ENCODE measurements around the gene CRADD.

The CRADD gene

GRCh38 chr12:93713060-93713459 is 35.9 kb downstream of the CRADD start:
- Histone ChIP-seq H3K27me3 (ENCODE audit: control insufficient read depth in 5 of 5, insufficient read depth in 4 of 5, low read length in 5 of 5) (no peaks in the 10 kb centered on the region), H3K36me3 (ENCODE audit: control insufficient read depth in 5 of 5, insufficient read depth in 5 of 5, low read length in 5 of 5) (no peaks in the 10 kb centered on the region), H3K27ac (ENCODE audit: low read depth, low read length) (no peak overlapping the region), H3K9me3 (ENCODE audit: control insufficient read depth in 5 of 5, low read length in 5 of 5) (peaks cover 4 to 13% (median 10%) of the 10 kb centered on the region in 5 donors), H3K9ac (ENCODE audit: low read length in 5 of 5) (no peak overlapping the region), H3K4me3 (ENCODE audit: low read depth in 1 of 5, low read length in 5 of 5) (no peak overlapping the region), H3K4me1 (ENCODE audit: control insufficient read depth in 5 of 5, insufficient read depth in 5 of 5, low read length in 5 of 5) (peaks cover 0 to 5% (median 5%) of the 10 kb centered on the region in 5 donors)

GRCh38 chr12:93713800-93714199 is 36.6 kb downstream of the CRADD start:
- H3K27ac ChIP-seq (ENCODE audit: low read depth, low read length) = peak overlapping the region; percentile 12
- no peak overlapping the region for H3K4me3 ChIP-seq (ENCODE audit: low read depth in 1 of 5, low read length in 5 of 5)
- H3K36me3 ChIP-seq (ENCODE audit: control insufficient read depth in 5 of 5, insufficient read depth in 5 of 5, low read length in 5 of 5) = no peaks in the 10 kb centered on the region
- peaks cover 0 to 5% (median 5%) of the 10 kb centered on the region in 5 donors for H3K4me1 ChIP-seq (ENCODE audit: control insufficient read depth in 5 of 5, insufficient read depth in 5 of 5, low read length in 5 of 5)
- no peak overlapping the region for H3K9ac ChIP-seq (ENCODE audit: low read length in 5 of 5)
- H3K9me3 ChIP-seq (ENCODE audit: control insufficient read depth in 5 of 5, low read length in 5 of 5) = peaks cover 4 to 13% (median 10%) of the 10 kb centered on the region in 5 donors
- H3K27me3 ChIP-seq (ENCODE audit: control insufficient read depth in 5 of 5, insufficient read depth in 4 of 5, low read length in 5 of 5) = no peaks in the 10 kb centered on the region

GRCh38 chr12:93714382-93714781 is 37.2 kb downstream of the CRADD start:
- no peaks in the 10 kb centered on the region for H3K27me3 ChIP-seq (ENCODE audit: control insufficient read depth in 5 of 5, insufficient read depth in 4 of 5, low read length in 5 of 5)
- H3K4me3 ChIP-seq (ENCODE audit: low read depth in 1 of 5, low read length in 5 of 5) = peak overlapping the region in 1 of 5 donors; percentile 12
- peaks cover 4 to 11% (median 6%) of the 10 kb centered on the region in 5 donors for H3K9me3 ChIP-seq (ENCODE audit: control insufficient read depth in 5 of 5, low read length in 5 of 5)
- H3K4me1 ChIP-seq (ENCODE audit: control insufficient read depth in 5 of 5, insufficient read depth in 5 of 5, low read length in 5 of 5) = peaks cover 0 to 5% (median 5%) of the 10 kb centered on the region in 5 donors
- H3K27ac ChIP-seq (ENCODE audit: low read depth, low read length) = peak overlapping the region; percentile 12
- H3K36me3 ChIP-seq (ENCODE audit: control insufficient read depth in 5 of 5, insufficient read depth in 5 of 5, low read length in 5 of 5) = no peaks in the 10 kb centered on the region
- H3K9ac ChIP-seq (ENCODE audit: low read length in 5 of 5) = no peak overlapping the region

- H3K9ac ChIP-seq (ENCODE audit: low read length in 5 of 5) = no peak overlapping the region
- no peaks in the 10 kb centered on the region for H3K36me3 ChIP-seq (ENCODE audit: control insufficient read depth in 5 of 5, insufficient read depth in 5 of 5, low read length in 5 of 5)
- H3K4me3 ChIP-seq (ENCODE audit: low read depth in 1 of 5, low read length in 5 of 5) = no peak overlapping the region
- H3K9me3 ChIP-seq (ENCODE audit: control insufficient read depth in 5 of 5, low read length in 5 of 5) = peaks cover 0 to 7% (median 4%) of the 10 kb centered on the region in 5 donors
- no peaks in the 10 kb centered on the region for H3K27me3 ChIP-seq (ENCODE audit: control insufficient read depth in 5 of 5, insufficient read depth in 4 of 5, low read length in 5 of 5)
- H3K27ac ChIP-seq (ENCODE audit: low read depth, low read length) = no peak overlapping the region
- H3K4me1 ChIP-seq (ENCODE audit: control insufficient read depth in 5 of 5, insufficient read depth in 5 of 5, low read length in 5 of 5) = peaks cover 0 to 2% (median under 1%) of the 10 kb centered on the region in 5 donors
These were observed 42.5 kb downstream of the CRADD start for GRCh38 chr12:93719710-93720109.

- H3K9me3 ChIP-seq (ENCODE audit: control insufficient read depth in 5 of 5, low read length in 5 of 5) = peaks cover 0 to 7% (median 4%) of the 10 kb centered on the region in 5 donors
- H3K36me3 ChIP-seq (ENCODE audit: control insufficient read depth in 5 of 5, insufficient read depth in 5 of 5, low read length in 5 of 5) = no peaks in the 10 kb centered on the region
- no peak overlapping the region for H3K4me3 ChIP-seq (ENCODE audit: low read depth in 1 of 5, low read length in 5 of 5)
- no peak overlapping the region for H3K9ac ChIP-seq (ENCODE audit: low read length in 5 of 5)
- H3K27me3 ChIP-seq (ENCODE audit: control insufficient read depth in 5 of 5, insufficient read depth in 4 of 5, low read length in 5 of 5) = no peaks in the 10 kb centered on the region
- no peak overlapping the region for H3K27ac ChIP-seq (ENCODE audit: low read depth, low read length)
- H3K4me1 ChIP-seq (ENCODE audit: control insufficient read depth in 5 of 5, insufficient read depth in 5 of 5, low read length in 5 of 5) = no peaks in the 10 kb centered on the region
These were observed 43.4 kb downstream of the CRADD start for GRCh38 chr12:93720559-93720958.

- Histone ChIP-seq H3K4me1 (ENCODE audit: control insufficient read depth in 5 of 5, insufficient read depth in 5 of 5, low read length in 5 of 5) (peaks cover 0 to 1% (median 0%) of the 10 kb centered on the region in 5 donors), H3K27me3 (ENCODE audit: control insufficient read depth in 5 of 5, insufficient read depth in 4 of 5, low read length in 5 of 5) (no peaks in the 10 kb centered on the region), H3K9me3 (ENCODE audit: control insufficient read depth in 5 of 5, low read length in 5 of 5) (peaks cover 0 to 7% (median 4%) of the 10 kb centered on the region in 5 donors), H3K36me3 (ENCODE audit: control insufficient read depth in 5 of 5, insufficient read depth in 5 of 5, low read length in 5 of 5) (no peaks in the 10 kb centered on the region), H3K9ac (ENCODE audit: low read length in 5 of 5) (no peak overlapping the region), H3K27ac (ENCODE audit: low read depth, low read length) (no peak overlapping the region), H3K4me3 (ENCODE audit: low read depth in 1 of 5, low read length in 5 of 5) (no peak overlapping the region)
These were observed 45.0 kb downstream of the CRADD start for GRCh38 chr12:93722179-93722578.

- H3K4me1 ChIP-seq (ENCODE audit: control insufficient read depth in 5 of 5, insufficient read depth in 5 of 5, low read length in 5 of 5) = peaks cover 0 to 6% (median 0%) of the 10 kb centered on the region in 5 donors
- peaks cover 0 to 7% (median 0%) of the 10 kb centered on the region in 5 donors for H3K9me3 ChIP-seq (ENCODE audit: control insufficient read depth in 5 of 5, low read length in 5 of 5)
- H3K27ac ChIP-seq (ENCODE audit: low read depth, low read length) = no peak overlapping the region
- H3K4me3 ChIP-seq (ENCODE audit: low read depth in 1 of 5, low read length in 5 of 5) = no peak overlapping the region
- H3K27me3 ChIP-seq (ENCODE audit: control insufficient read depth in 5 of 5, insufficient read depth in 4 of 5, low read length in 5 of 5) = no peaks in the 10 kb centered on the region
- H3K9ac ChIP-seq (ENCODE audit: low read length in 5 of 5) = no peak overlapping the region
- no peaks in the 10 kb centered on the region for H3K36me3 ChIP-seq (ENCODE audit: control insufficient read depth in 5 of 5, insufficient read depth in 5 of 5, low read length in 5 of 5)
These were observed 45.8 kb downstream of the CRADD start for GRCh38 chr12:93722835-93723567.

- Histone ChIP-seq H3K9ac (ENCODE audit: low read length in 5 of 5) (no peak overlapping the region), H3K9me3 (ENCODE audit: control insufficient read depth in 5 of 5, low read length in 5 of 5) (peaks cover 0 to 7% (median 0%) of the 10 kb centered on the region in 5 donors), H3K36me3 (ENCODE audit: control insufficient read depth in 5 of 5, insufficient read depth in 5 of 5, low read length in 5 of 5) (no peaks in the 10 kb centered on the region), H3K4me3 (ENCODE audit: low read depth in 1 of 5, low read length in 5 of 5) (no peak overlapping the region), H3K27me3 (ENCODE audit: control insufficient read depth in 5 of 5, insufficient read depth in 4 of 5, low read length in 5 of 5) (no peaks in the 10 kb centered on the region), H3K27ac (ENCODE audit: low read depth, low read length) (no peak overlapping the region), H3K4me1 (ENCODE audit: control insufficient read depth in 5 of 5, insufficient read depth in 5 of 5, low read length in 5 of 5) (peaks cover 0 to 6% (median 0%) of the 10 kb centered on the region in 5 donors)
These were observed 46.4 kb downstream of the CRADD start for GRCh38 chr12:93723568-93723930.

- no peak overlapping the region for H3K9ac ChIP-seq (ENCODE audit: low read length in 5 of 5)
- H3K27me3 ChIP-seq (ENCODE audit: control insufficient read depth in 5 of 5, insufficient read depth in 4 of 5, low read length in 5 of 5) = no peaks in the 10 kb centered on the region
- no peak overlapping the region for H3K4me3 ChIP-seq (ENCODE audit: low read depth in 1 of 5, low read length in 5 of 5)
- peaks cover 0 to 6% (median 0%) of the 10 kb centered on the region in 5 donors for H3K4me1 ChIP-seq (ENCODE audit: control insufficient read depth in 5 of 5, insufficient read depth in 5 of 5, low read length in 5 of 5)
- no peak overlapping the region for H3K27ac ChIP-seq (ENCODE audit: low read depth, low read length)
- H3K36me3 ChIP-seq (ENCODE audit: control insufficient read depth in 5 of 5, insufficient read depth in 5 of 5, low read length in 5 of 5) = no peaks in the 10 kb centered on the region
- peaks cover 0 to 7% (median 0%) of the 10 kb centered on the region in 5 donors for H3K9me3 ChIP-seq (ENCODE audit: control insufficient read depth in 5 of 5, low read length in 5 of 5)
These were observed 48.4 kb downstream of the CRADD start for GRCh38 chr12:93725531-93725930.

GRCh38 chr12:93727195-93727811 is 50.1 kb downstream of the CRADD start:
- Histone ChIP-seq H3K9me3 (ENCODE audit: control insufficient read depth in 5 of 5, low read length in 5 of 5) (peaks cover 0 to 6% (median 0%) of the 10 kb centered on the region in 5 donors), H3K27me3 (ENCODE audit: control insufficient read depth in 5 of 5, insufficient read depth in 4 of 5, low read length in 5 of 5) (no peaks in the 10 kb centered on the region), H3K4me3 (ENCODE audit: low read depth in 1 of 5, low read length in 5 of 5) (no peak overlapping the region), H3K9ac (ENCODE audit: low read length in 5 of 5) (no peak overlapping the region), H3K4me1 (ENCODE audit: control insufficient read depth in 5 of 5, insufficient read depth in 5 of 5, low read length in 5 of 5) (peaks cover 0 to 6% (median 0%) of the 10 kb centered on the region in 5 donors), H3K36me3 (ENCODE audit: control insufficient read depth in 5 of 5, insufficient read depth in 5 of 5, low read length in 5 of 5) (no peaks in the 10 kb centered on the region), H3K27ac (ENCODE audit: low read depth, low read length) (no peak overlapping the region)
